NB4 (cell line): Measurements from ENCODE around the gene OR4M1.
"Not testable (repeated sequence)": the region's sequence is repeated elsewhere in the genome, so short reads cannot be mapped to it uniquely, and the experiment has no call there.

Source experiments
- DNase-seq: peaks from one replicate; pipeline ENCODE4 v3.0.0; 2010; ENCODE audit warnings: low read depth
- H3K4me3 ChIP-seq: one replicate; pipeline ENCODE4 v1.5.1; 2011; ENCODE audit warnings: mild to moderate bottlenecking, low read depth, low read length, moderate library complexity
- CTCF ChIP-seq: IDR thresholded peaks from one replicate; pipeline ENCODE4 v1.5.1; 2012; ENCODE audit warnings: low read depth, low read length
- MAX ChIP-seq: IDR thresholded peaks from 2 replicates; pipeline ENCODE4 v1.6.1; 2011; ENCODE audit warnings: low read depth, low read length
- MYC ChIP-seq: IDR thresholded peaks from 2 replicates; pipeline ENCODE4 v1.6.1; 2011; ENCODE audit warnings: low read depth, low read length
- POLR2A ChIP-seq: IDR thresholded peaks from 2 replicates; pipeline ENCODE4 v1.6.1; 2011; ENCODE audit warnings: mild to moderate bottlenecking; ENCODE audit not compliant: insufficient read length; ENCODE audit errors: extremely low read depth

OR4M1 gene

DNA sequence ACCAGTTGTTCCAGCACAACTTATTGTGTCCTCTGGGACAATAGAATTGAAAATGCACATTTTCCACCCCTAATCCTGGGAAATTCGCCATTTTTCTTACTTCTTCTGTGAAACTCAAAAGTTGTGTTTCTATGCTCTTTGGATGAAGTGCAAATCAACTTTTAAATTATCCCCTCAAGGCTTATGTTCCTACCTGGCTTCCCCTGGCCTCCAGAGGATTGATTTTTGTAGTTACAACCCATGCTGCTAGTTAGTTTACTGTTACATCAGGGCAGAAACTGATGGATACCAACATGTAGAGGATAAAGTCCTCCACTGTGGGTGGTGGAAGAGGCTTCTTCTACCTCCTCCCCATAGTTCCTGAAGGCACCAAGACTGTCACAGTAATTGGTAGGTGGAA, at the start of gene OR4M1:
Gene OR4M1 (plus strand): TSS at position 301 of the 400 bp plus-strand sequence. CDS start 6,819 bp downstream, outside the sequence.
- DNase-seq, H3K4me3 ChIP-seq: not testable (repeated sequence)

GRCh38 chr14:19729359-19729758, 43.9 kb upstream of the OR4M1 start:
- DNase-seq: no peak
- no peak overlapping the region for H3K4me3 ChIP-seq
- no peak for TF ChIP-seq MAX
- no peak for TF ChIP-seq MYC
- TF ChIP-seq CTCF: no peak
- no peak for TF ChIP-seq POLR2A

GRCh38 chr14:19729763-19730162, 43.5 kb upstream of the OR4M1 start:
- no peak for TF ChIP-seq MAX
- TF ChIP-seq CTCF: no peak
- no peak for TF ChIP-seq POLR2A
- no peak for TF ChIP-seq MYC
- H3K4me3 ChIP-seq: no peak overlapping the region
- DNase-seq: no peak

DNA sequence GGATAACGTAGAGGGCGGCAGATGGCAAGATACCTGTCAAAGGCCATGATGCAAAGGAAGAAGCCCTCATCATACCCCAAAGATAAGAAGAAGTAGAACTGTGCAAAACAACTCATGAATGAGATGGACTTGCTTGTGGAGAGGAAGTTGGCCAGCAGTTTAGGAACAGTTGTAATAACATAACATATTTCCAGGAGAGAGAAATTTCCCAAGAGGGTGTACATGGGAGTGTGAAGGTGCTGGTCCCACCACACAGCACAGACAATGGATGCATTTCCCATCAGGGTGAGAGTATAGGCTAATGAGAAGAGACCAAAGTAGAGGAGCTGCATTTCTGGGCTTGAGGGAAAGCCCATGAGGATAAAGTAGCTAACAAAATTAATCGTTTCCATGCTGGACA, 39.4 kb upstream of the OR4M1 start:
- not testable (repeated sequence) for DNase-seq, H3K4me3 ChIP-seq

- H3K4me3 ChIP-seq: no peak within 1 kb of the TSS
- no peak for TF ChIP-seq CTCF
- no peak for TF ChIP-seq POLR2A
- no peak for TF ChIP-seq MAX
- TF ChIP-seq MYC: no peak
- no peak for DNase-seq
These were observed 30.0 kb upstream of the OR4M1 start, which contains the start of gene OR4Q3 for GRCh38 chr14:19743256-19743655. TSS of gene OR4Q3 (plus strand) at chr14:19743571.

GRCh38 chr14:19752316-19752715, 21.0 kb upstream of the OR4M1 start:
- not testable (repeated sequence) for DNase-seq, H3K4me3 ChIP-seq

DNA sequence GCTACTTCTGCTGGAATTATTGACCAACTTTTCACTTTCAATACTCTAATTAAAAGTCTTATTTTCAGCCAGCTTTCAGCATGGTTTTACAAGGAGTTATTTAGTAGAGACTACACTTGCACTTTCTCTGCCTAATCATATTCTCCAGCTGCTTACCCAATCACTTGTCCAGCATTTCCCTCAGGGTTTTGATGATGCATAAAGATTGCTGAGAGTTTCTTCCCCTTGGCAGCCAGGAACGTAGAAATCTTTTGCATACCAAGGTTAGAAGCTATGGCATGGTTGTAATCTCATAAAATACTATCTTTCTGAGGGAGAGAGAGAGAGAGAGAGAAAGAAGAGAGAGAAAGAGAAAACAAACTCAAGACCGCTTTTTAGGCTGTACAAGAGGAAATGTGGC, 19.1 kb upstream of the OR4M1 start:
- no peak for TF ChIP-seq MYC
- no peak for TF ChIP-seq CTCF
- TF ChIP-seq POLR2A: no peak
- no peak for TF ChIP-seq MAX
- H3K4me3 ChIP-seq: no peak overlapping the region
- no peak for DNase-seq

GRCh38 chr14:19771491-19771890, 1.8 kb upstream of the OR4M1 start:
- DNase-seq, H3K4me3 ChIP-seq: not testable (repeated sequence)
